ENCODE data around the gene NHP2.
A peak's percentile ranks its signal among the peaks of the same experiment; 100 is the strongest.

The NHP2 gene

GRCh38 chr5:178165581-178165980 lies 11.9 kb upstream of the NHP2 start:
- TF ChIP-seq, protein P1, sequence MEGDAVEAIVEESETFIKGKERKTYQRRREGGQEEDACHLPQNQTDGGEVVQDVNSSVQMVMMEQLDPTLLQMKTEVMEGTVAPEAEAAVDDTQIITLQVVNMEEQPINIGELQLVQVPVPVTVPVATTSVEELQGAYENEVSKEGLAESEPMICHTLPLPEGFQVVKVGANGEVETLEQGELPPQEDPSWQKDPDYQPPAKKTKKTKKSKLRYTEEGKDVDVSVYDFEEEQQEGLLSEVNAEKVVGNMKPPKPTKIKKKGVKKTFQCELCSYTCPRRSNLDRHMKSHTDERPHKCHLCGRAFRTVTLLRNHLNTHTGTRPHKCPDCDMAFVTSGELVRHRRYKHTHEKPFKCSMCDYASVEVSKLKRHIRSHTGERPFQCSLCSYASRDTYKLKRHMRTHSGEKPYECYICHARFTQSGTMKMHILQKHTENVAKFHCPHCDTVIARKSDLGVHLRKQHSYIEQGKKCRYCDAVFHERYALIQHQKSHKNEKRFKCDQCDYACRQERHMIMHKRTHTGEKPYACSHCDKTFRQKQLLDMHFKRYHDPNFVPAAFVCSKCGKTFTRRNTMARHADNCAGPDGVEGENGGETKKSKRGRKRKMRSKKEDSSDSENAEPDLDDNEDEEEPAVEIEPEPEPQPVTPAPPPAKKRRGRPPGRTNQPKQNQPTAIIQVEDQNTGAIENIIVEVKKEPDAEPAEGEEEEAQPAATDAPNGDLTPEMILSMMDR (IDR thresholded peaks at IDR 0.05), result no peak
- Histone ChIP-seq H2AFZ (peak overlapping the region; percentile 41), H3K27ac (no peak overlapping the region), H3K36me3 (ENCODE audit: control insufficient read depth, insufficient read depth, low read length) (no peaks in the 10 kb centered on the region), H3K4me2 (ENCODE audit: low read length) (no peak overlapping the region), H3K27me3 (ENCODE audit: control insufficient read depth, insufficient read depth, low read length) (no peaks in the 10 kb centered on the region), H3K4me3 (ENCODE audit: low read depth, low read length) (no peak overlapping the region), H3K9me3 (ENCODE audit: control insufficient read depth, low read length) (no peaks in the 10 kb centered on the region), H3K79me2 (no peaks in the 10 kb centered on the region), H3K9ac (no peak overlapping the region), H3K4me1 (no peaks in the 10 kb centered on the region)

- H2AFZ ChIP-seq, result peak overlapping the region; percentile 80
- TF ChIP-seq, protein P1 (IDR thresholded peaks at IDR 0.05), result peak; percentile 98
- no peaks in the 10 kb centered on the region for H3K9me3 ChIP-seq (ENCODE audit: control insufficient read depth, low read length)
- no peak overlapping the region for H3K27ac ChIP-seq
- peak overlapping the region; percentile 13 for H3K4me2 ChIP-seq (ENCODE audit: low read length)
- H3K4me1 ChIP-seq, result no peaks in the 10 kb centered on the region
- H3K4me3 ChIP-seq (ENCODE audit: low read depth, low read length), result no peak overlapping the region
- no peaks in the 10 kb centered on the region for H3K27me3 ChIP-seq (ENCODE audit: control insufficient read depth, insufficient read depth, low read length)
- H3K36me3 ChIP-seq (ENCODE audit: control insufficient read depth, insufficient read depth, low read length), result no peaks in the 10 kb centered on the region
- no peaks in the 10 kb centered on the region for H3K79me2 ChIP-seq
- no peak overlapping the region for H3K9ac ChIP-seq
Observed at GRCh38 chr5:178163772-178164735, 10.4 kb upstream of the NHP2 start.

- H2AFZ ChIP-seq, result no peak overlapping the region
Observed at GRCh38 chr5:178162481-178162880, 8.8 kb upstream of the NHP2 start.

GRCh38 chr5:178160176-178160575 lies 6.5 kb upstream of the NHP2 start:
- H3K27ac ChIP-seq, result no peak overlapping the region
- H3K4me1 ChIP-seq, result no peaks in the 10 kb centered on the region
- H2AFZ ChIP-seq, result no peak overlapping the region
- H3K79me2 ChIP-seq, result no peaks in the 10 kb centered on the region
- TF ChIP-seq, protein P1 (IDR thresholded peaks at IDR 0.05), result no peak
- no peak overlapping the region for H3K4me3 ChIP-seq (ENCODE audit: low read depth, low read length)
- H3K4me2 ChIP-seq (ENCODE audit: low read length), result no peak overlapping the region
- no peaks in the 10 kb centered on the region for H3K9me3 ChIP-seq (ENCODE audit: control insufficient read depth, low read length)
- H3K27me3 ChIP-seq (ENCODE audit: control insufficient read depth, insufficient read depth, low read length), result no peaks in the 10 kb centered on the region
- H3K36me3 ChIP-seq (ENCODE audit: control insufficient read depth, insufficient read depth, low read length), result no peaks in the 10 kb centered on the region
- no peak overlapping the region for H3K9ac ChIP-seq

More at GRCh38 chr5:178162481-178162880, 8.8 kb upstream of the NHP2 start:
- H3K4me1 ChIP-seq, result no peaks in the 10 kb centered on the region
- TF ChIP-seq, protein P1 (IDR thresholded peaks at IDR 0.05), result no peak
- H3K27me3 ChIP-seq (ENCODE audit: control insufficient read depth, insufficient read depth, low read length), result no peaks in the 10 kb centered on the region
- no peak overlapping the region for H3K4me2 ChIP-seq (ENCODE audit: low read length)
- no peak overlapping the region for H3K27ac ChIP-seq
- H3K4me3 ChIP-seq (ENCODE audit: low read depth, low read length), result no peak overlapping the region
- no peak overlapping the region for H3K9ac ChIP-seq
- no peaks in the 10 kb centered on the region for H3K79me2 ChIP-seq
- H3K9me3 ChIP-seq (ENCODE audit: control insufficient read depth, low read length), result no peaks in the 10 kb centered on the region
- no peaks in the 10 kb centered on the region for H3K36me3 ChIP-seq (ENCODE audit: control insufficient read depth, insufficient read depth, low read length)

Measured in parathyroid adenoma (tissue), 2 donors.